HL-60/S4 treated with retinoic acid at 250 ng/mL for 4 days and 3 days (cell line): Measurements from ENCODE around the gene MAT2B.

Experiments used
- in situ Hi-C: fragments of 300-500 bp; cut with MboI; formaldehyde crosslinking; loops from 2 replicates; pipeline ENCODE4 v1.7.0; 2022; ENCODE audit warnings: low sequenced_read_pairs

Gene MAT2B

GRCh38 chr5:163505368-163506094 lies at the start of gene MAT2B:
TSS of gene MAT2B (plus strand) at chr5:163505619. CDS start at chr5:163505687, 68 bp downstream.
- in situ Hi-C loops = no loop called here

DNA sequence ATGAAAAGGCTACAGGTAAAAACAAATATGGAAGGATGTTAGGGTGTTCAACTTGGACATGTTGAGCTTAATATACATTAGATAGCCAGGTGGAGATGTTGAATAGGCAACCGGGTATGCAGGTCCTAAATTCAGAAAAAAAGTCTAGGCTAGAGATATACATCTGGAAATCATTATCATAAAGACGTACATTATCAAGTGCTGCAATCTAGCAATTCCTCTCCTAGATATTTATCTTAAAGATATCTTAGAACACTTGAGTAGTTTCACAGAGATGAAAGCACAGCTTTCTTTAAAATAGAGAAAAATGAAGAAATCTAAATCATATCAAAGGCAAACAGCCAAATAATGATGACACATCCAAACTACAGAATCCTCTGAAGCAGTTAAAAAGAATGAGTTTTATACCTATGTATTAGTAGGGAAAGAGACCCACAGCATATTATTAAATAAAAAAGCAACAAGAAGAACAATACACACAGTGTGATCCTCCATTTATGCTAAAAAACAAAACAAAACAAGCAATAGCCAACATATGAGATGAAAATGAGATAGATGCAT lies 49.3 kb upstream of the MAT2B start:
- in situ Hi-C loops = no loop called here

GRCh38 chr5:163456840-163457239 lies 48.6 kb upstream of the MAT2B start:
- in situ Hi-C loops = no loop called here

- in situ Hi-C loops = no loop called here
Observed at GRCh38 chr5:163458778-163459385, 46.5 kb upstream of the MAT2B start.

GRCh38 chr5:163459462-163459818 lies 46.0 kb upstream of the MAT2B start:
- in situ Hi-C loops = no loop called here

- in situ Hi-C loops = no loop called here
Observed at GRCh38 chr5:163459819-163460561, 45.4 kb upstream of the MAT2B start, which contains the start of gene NUDCD2. TSS of gene NUDCD2 (minus strand) at chr5:163460102. CDS start at chr5:163460050, 52 bp downstream.

DNA sequence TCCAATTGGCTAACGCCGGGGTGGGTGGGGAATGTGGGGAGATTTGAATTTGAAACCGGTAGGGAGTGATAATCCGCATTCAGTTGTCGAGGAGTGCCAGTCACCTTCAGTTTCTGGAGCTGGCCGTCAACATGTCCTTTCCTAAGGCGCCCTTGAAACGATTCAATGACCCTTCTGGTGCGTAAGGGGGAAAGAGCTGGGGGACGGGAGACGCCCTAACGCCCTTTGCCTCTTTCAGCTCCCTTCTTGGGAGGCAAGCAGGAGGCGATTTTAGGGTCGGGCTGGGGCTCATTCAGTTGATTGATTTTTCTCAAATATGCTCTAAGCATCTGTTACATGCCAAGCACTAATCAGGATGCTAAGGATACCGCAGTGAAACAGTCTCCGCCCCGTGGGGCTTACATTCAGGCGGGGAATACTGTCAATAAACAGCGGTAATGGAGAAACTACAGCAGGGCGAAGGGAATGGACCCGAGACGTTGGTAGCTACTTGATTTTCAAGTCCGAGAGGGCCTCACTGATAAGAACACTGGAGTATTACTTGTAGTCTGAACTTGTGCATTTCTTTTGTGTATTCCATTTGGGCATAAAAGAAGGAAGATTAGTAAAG lies 44.8 kb upstream of the MAT2B start, which contains the start of gene HMMR:
TSS of gene HMMR (plus strand) at position 71 of the 610 bp plus-strand sequence. CDS start at position 132, 61 bp downstream.
- in situ Hi-C loops = no loop called here

GRCh38 chr5:163463063-163463435 lies 42.4 kb upstream of the MAT2B start:
- in situ Hi-C loops = no loop called here

- in situ Hi-C loops = no loop called here
Observed at GRCh38 chr5:163467682-163468081, 37.7 kb upstream of the MAT2B start.

- in situ Hi-C loops = no loop called here
Observed at GRCh38 chr5:163473635-163474243, 31.7 kb upstream of the MAT2B start.

- in situ Hi-C loops = no loop called here
Observed at GRCh38 chr5:163475411-163475810, 30.0 kb upstream of the MAT2B start.

DNA sequence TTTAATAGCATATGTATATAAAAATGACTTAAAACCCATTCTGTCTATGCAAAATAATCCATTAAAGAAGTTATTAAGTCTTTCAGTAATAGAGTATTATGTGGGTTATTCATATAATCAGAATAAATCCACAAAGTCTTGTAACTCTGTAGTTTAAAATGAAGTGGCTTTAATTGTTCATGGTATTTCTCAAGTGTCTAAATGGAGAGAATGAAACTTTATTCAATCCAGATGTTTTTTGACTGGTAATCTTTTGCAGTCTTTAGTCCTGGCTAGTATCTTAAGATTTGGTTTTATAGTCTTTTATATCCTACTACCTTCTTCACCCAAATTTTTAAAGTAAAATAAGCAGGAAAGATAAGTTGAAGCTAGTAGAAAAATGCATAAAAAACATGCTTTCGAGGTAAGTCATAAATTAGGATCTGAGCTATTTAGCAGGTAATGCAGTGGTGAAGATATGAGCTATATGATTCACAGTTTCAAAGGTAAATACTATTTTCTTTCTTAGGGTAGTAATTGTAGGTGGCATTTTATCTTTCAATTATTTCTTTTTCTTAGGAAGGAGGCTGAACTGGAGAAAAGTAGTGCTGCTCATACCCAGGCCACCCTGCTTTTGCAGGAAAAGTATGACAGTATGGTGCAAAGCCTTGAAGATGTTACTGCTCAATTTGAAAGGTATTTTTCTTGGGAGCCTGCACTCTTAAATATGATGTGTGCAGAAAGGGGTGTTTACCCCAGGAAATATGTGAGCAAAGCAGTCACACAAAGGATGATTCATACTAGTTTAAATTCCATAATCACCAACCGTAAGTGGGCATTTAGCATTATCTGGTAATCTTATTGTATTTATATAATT lies 27.1 kb upstream of the MAT2B start:
- in situ Hi-C loops = no loop called here

DNA sequence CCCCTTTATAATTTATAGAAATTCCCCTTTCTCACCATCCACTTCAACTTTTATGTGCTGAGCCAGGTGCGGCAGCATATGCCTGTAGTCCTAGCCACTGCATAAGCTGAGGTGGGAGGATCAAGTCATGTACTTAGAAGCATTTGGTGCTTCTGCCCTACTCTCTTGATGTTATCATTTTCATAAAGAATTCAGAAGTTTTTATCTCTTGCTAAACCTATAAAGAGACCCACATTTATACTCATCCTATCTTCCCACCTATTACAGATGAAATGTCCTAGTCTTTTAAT lies 26.5 kb upstream of the MAT2B start:
- in situ Hi-C loops = no loop called here

DNA sequence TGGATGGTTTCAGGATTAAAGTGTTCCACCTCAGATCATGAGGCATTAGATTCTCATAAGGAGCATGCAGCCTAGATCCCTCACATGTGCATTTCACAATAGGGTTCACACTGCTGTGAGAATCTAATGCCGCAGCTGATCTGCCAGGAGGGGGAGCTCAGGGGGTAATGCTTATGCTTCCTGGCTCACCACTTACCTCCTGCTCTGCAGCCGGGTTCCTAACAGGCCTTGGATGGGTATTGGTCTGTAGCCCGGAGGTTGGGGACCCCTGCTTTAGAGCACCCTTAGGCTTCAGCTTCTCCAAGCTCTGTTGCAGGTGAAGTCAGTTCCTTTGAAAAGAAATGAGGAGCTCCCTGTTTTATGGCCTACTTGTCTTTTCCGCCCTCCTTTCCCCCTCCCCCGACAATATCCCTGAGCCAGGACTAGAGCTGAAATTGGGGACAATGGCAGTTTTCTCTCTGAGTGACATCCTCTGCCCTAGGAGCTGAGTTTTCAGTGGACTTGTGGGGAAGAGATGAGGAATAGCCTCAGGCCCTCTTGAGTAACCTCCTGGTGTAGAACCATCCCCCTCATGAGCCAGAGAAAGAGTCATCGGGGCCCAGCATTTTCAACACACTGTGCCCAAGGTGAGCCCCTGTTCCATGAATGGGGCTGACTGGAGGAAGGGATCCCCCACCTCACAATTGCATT lies 16.2 kb upstream of the MAT2B start:
- in situ Hi-C loops = no loop called here

DNA sequence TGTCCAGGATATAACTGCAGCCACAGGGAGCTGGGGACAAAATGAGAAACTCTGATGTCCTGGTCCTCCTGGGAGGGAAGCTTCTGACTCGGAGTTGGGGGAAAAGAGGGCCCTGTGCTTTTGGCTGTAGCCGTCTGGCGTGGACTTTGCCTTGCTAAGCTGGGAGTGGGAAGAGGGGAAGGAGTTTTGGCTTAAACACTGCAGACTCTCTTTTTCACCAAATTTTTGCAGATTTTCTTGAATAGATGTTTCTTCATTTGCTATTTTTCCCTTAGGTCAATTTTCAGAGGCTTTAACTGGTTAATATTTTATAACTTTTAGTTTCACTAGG lies 15.7 kb upstream of the MAT2B start:
- in situ Hi-C loops = no loop called here

DNA sequence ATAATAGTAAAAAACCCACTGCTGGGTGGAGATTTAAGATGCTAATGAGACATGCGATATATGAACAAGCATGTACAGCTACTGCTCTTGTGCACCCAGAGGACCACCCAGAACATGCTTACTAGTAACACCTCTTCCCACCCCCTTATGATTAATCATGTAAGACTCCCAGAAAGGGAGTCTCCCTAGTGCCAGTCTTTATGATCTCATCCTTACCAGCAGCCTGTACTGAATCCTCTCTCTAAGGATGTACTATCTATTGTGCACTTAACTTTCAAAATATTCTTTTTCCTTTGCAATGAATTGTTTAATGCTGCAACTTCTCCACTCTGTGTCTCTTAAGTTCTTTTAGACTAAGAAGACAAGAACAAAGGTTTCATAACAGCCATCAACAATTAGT lies 9.1 kb upstream of the MAT2B start:
- in situ Hi-C loops = no loop called here

DNA sequence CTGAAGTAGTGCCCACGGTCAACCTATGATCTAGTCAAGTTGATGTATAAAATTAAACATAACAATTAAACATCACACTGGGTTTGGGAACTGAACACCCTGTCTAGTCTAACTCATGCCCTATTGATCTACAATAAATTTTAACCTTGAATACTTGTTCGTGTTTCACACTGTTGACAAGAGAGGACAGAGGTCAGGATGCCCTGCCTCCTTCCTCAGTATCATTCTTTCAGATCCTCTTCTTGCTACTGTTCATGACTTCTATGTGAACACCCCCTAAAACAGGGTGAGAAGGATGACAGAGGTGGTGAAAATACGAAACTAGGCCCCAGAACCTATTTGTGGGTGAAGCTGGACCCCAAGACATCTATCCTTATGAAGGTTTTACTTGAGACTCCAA lies 8.1 kb upstream of the MAT2B start:
- in situ Hi-C loops = no loop called here

- in situ Hi-C loops = no loop called here
Observed at GRCh38 chr5:163498886-163499285, 6.5 kb upstream of the MAT2B start.

GRCh38 chr5:163502521-163502920 lies 2.9 kb upstream of the MAT2B start:
- in situ Hi-C loops = no loop called here
